ENCODE measurements around the gene TIRAP. TPM values are rescaled to one million over a fixed set of nuclear protein-coding genes. Genes with fewer than 3 reads are reported as not detected.

The TIRAP gene
- total RNA-seq, 1 donor from 2014 or later, result 18.3 TPM

GRCh38 chr11:126311401-126312291 is 28.8 kb downstream of the TIRAP start:
- POLR2A ChIA-PET, result no interaction called here
- Mint-ChIP-seq H3K36me3 (ENCODE audit: low read depth) (peaks cover 73% of the 10 kb centered on the region), H3K27me3 (no peaks in the 10 kb centered on the region), H3K4me1 (peaks cover 24% of the 10 kb centered on the region), H3K4me3 (no peak overlapping the region), H3K27ac (no peak overlapping the region), H3K9me3 (peaks cover 3% of the 10 kb centered on the region)
- TF ChIP-seq CTCF (IDR thresholded peaks at IDR 0.05), result no peak
- CTCF ChIA-PET, result interaction anchor here (0.9 to 3.5 kb wide), 7 partner anchors 12 to 169 kb away, joined by 3 to 36 read pairs (median 3); partner anchors contain the start of genes FOXRED1 and ST3GAL4
- intact Hi-C loops (cut with micrococcal nuclease), result no loop called here
- DNase-seq (no peak), ATAC-seq (ENCODE audit: low read depth) (no peak)

DNA sequence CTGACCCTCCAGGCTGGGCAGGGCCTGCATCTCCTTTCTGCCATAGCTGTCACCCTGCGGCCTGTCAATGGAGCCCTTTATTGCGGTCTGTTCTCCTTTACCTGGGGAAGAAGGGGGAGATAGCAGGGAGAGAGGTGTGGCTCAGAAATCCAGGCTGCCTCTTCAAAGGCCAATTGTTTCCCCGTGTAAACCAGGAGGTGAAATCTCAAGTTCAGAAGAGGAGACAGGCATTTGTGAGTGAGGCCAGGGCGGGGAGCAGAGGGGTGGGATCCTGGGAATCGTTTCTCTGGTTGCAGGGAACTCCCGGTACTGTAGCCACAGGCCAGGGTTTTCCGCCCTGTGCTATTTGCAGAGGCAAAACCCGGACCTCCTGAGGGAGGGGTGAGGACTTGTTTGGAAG is 30.1 kb downstream of the TIRAP start:
- H3K9me3 Mint-ChIP-seq, result peaks cover 3% of the 10 kb centered on the region
- H3K4me3 Mint-ChIP-seq, result no peak overlapping the region
- ChIA-PET CTCF (no interaction called here), POLR2A (interaction anchor here (0.5 kb wide), 1 partner anchor 161 kb away, joined by 5 read pairs; no protein-coding TSS in a partner anchor)
- H3K27ac Mint-ChIP-seq, result no peak overlapping the region
- no peaks in the 10 kb centered on the region for H3K27me3 Mint-ChIP-seq
- intact Hi-C loops (cut with micrococcal nuclease), result no loop called here
- no peak for DNase-seq
- ATAC-seq (ENCODE audit: low read depth), result no peak
- H3K4me1 Mint-ChIP-seq, result peaks cover 26% of the 10 kb centered on the region
- H3K36me3 Mint-ChIP-seq (ENCODE audit: low read depth), result peaks cover 74% of the 10 kb centered on the region
- TF ChIP-seq CTCF (IDR thresholded peaks at IDR 0.05), result no peak

DNA sequence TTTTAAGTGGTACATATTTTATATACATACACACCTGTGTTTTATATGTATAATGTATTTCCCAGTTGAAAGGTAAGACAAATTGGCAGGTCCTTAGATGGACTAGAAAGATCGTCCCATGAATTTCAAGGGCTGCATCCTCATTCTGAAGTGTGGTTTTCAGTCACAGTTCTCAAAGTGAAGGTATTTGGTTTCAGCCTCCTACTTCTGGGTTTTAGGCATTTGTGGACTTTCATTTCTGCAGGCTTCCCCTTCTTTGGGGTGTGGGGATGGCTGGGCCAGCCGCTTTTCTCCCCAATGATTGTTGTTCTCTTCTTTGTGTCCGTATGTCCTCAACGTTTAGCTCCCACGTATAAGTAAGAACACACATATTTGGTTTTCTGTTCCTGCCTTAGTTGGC is 30.9 kb downstream of the TIRAP start:
- POLR2A ChIA-PET, result no interaction called here
- DNase-seq (no peak), ATAC-seq (ENCODE audit: low read depth) (no peak)
- H3K9me3 Mint-ChIP-seq, result peaks cover 3% of the 10 kb centered on the region
- H3K27me3 Mint-ChIP-seq, result no peaks in the 10 kb centered on the region
- peaks cover 35% of the 10 kb centered on the region for H3K4me1 Mint-ChIP-seq
- peaks cover 75% of the 10 kb centered on the region for H3K36me3 Mint-ChIP-seq (ENCODE audit: low read depth)
- no peak overlapping the region for H3K4me3 Mint-ChIP-seq
- TF ChIP-seq CTCF (IDR thresholded peaks at IDR 0.05), result no peak
- CTCF ChIA-PET, result no interaction called here
- intact Hi-C loops (cut with micrococcal nuclease), result no loop called here
- no peak overlapping the region for H3K27ac Mint-ChIP-seq

GRCh38 chr11:126317432-126317755 is 34.5 kb downstream of the TIRAP start:
- intact Hi-C loops (cut with micrococcal nuclease), result no loop called here
- H3K36me3 Mint-ChIP-seq (ENCODE audit: low read depth), result peaks cover 61% of the 10 kb centered on the region
- H3K9me3 Mint-ChIP-seq, result peaks cover 3% of the 10 kb centered on the region
- ChIA-PET POLR2A (no interaction called here), CTCF (no interaction called here)
- TF ChIP-seq CTCF (IDR thresholded peaks at IDR 0.05), result no peak
- H3K27me3 Mint-ChIP-seq, result no peaks in the 10 kb centered on the region
- no peak overlapping the region for H3K27ac Mint-ChIP-seq
- no peak for ATAC-seq (ENCODE audit: low read depth)
- no peak overlapping the region for H3K4me3 Mint-ChIP-seq
- peaks cover 19% of the 10 kb centered on the region for H3K4me1 Mint-ChIP-seq
- no peak for DNase-seq

GRCh38 chr11:126317756-126318573 is 35.1 kb downstream of the TIRAP start:
- CTCF ChIA-PET, result no interaction called here
- H3K36me3 Mint-ChIP-seq (ENCODE audit: low read depth), result peaks cover 61% of the 10 kb centered on the region
- DNase-seq (no peak), ATAC-seq (ENCODE audit: low read depth) (no peak)
- H3K27me3 Mint-ChIP-seq, result no peaks in the 10 kb centered on the region
- no peak overlapping the region for H3K4me3 Mint-ChIP-seq
- TF ChIP-seq CTCF (IDR thresholded peaks at IDR 0.05), result no peak
- peaks cover 19% of the 10 kb centered on the region for H3K4me1 Mint-ChIP-seq
- H3K27ac Mint-ChIP-seq, result no peak overlapping the region
- intact Hi-C loops (cut with micrococcal nuclease), result no loop called here
- peaks cover 3% of the 10 kb centered on the region for H3K9me3 Mint-ChIP-seq
- POLR2A ChIA-PET, result interaction anchor here (0.7 kb wide), 1 partner anchor 14 kb away, joined by 3 read pairs; the partner anchor contains the start of gene DCPS
